GM19452 (cell line): ENCODE results near the gene SLC39A7.

Source experiments
- ATAC-seq: cut with Tn5 transposase; IDR thresholded peaks from one replicate; pipeline ENCODE4 v1.9.1; 2021; ENCODE audit not compliant: unreplicated experiment

The SLC39A7 gene

GRCh38 chr6:33200219-33201146 is at the start of gene SLC39A7, which contains the start of gene RXRB:
Gene SLC39A7, plus strand, starts transcription at chr6:33200867. Its CDS starts 379 bp downstream, at chr6:33201246.
Gene RXRB, minus strand, starts transcription at chr6:33200665. Its CDS starts 189 bp downstream, at chr6:33200476.
- peak; percentile 58 for ATAC-seq

- no peak for ATAC-seq
Measured at GRCh38 chr6:33151050-33151449, 49.6 kb upstream of the SLC39A7 start.

GRCh38 chr6:33154349-33154748 is 46.3 kb upstream of the SLC39A7 start:
- ATAC-seq: no peak

- no peak for ATAC-seq
Measured at GRCh38 chr6:33156561-33156960, 44.1 kb upstream of the SLC39A7 start.

GRCh38 chr6:33156964-33157363 is 43.7 kb upstream of the SLC39A7 start:
- no peak for ATAC-seq

GRCh38 chr6:33160096-33160495 is 40.6 kb upstream of the SLC39A7 start:
- no peak for ATAC-seq

- ATAC-seq: no peak
Measured at GRCh38 chr6:33160728-33161344, 39.8 kb upstream of the SLC39A7 start.

- no peak for ATAC-seq
Measured at GRCh38 chr6:33161354-33162331, 39.0 kb upstream of the SLC39A7 start.

- no peak for ATAC-seq
Measured at GRCh38 chr6:33163540-33163939, 37.1 kb upstream of the SLC39A7 start.

- no peak for ATAC-seq
Measured at GRCh38 chr6:33164176-33164575, 36.5 kb upstream of the SLC39A7 start.

GRCh38 chr6:33164665-33165373 is 35.8 kb upstream of the SLC39A7 start:
- ATAC-seq: no peak

GRCh38 chr6:33165581-33166258 is 34.9 kb upstream of the SLC39A7 start:
- ATAC-seq: no peak

GRCh38 chr6:33166363-33166762 is 34.3 kb upstream of the SLC39A7 start:
- ATAC-seq: no peak

- ATAC-seq: no peak
Measured at GRCh38 chr6:33166811-33167210, 33.9 kb upstream of the SLC39A7 start.

GRCh38 chr6:33167374-33168283 is 33.0 kb upstream of the SLC39A7 start:
- no peak for ATAC-seq

GRCh38 chr6:33168284-33168601 is 32.4 kb upstream of the SLC39A7 start:
- no peak for ATAC-seq

GRCh38 chr6:33168639-33169038 is 32.0 kb upstream of the SLC39A7 start:
- ATAC-seq: no peak

- ATAC-seq: no peak
Measured at GRCh38 chr6:33169291-33170175, 31.1 kb upstream of the SLC39A7 start.
